HG03442 (cell line): ENCODE results near the gene CAMSAP2.
A peak's percentile ranks its signal among the peaks of the same experiment; 100 is the strongest.
"Not testable (repeated sequence)": the region's sequence is repeated elsewhere in the genome, so short reads cannot be mapped to it uniquely, and the experiment has no call there.

ENCODE experiments used
- ATAC-seq: cut with Tn5 transposase; IDR thresholded peaks from one replicate; pipeline ENCODE4 v1.9.1; 2021; ENCODE audit warnings: mild to moderate bottlenecking, moderate library complexity; ENCODE audit not compliant: unreplicated experiment

CAMSAP2 gene

GRCh38 chr1:200780545-200781369 is 42.1 kb downstream of the CAMSAP2 start:
- ATAC-seq, result peak; percentile 45

GRCh38 chr1:200783926-200784325 is 45.2 kb downstream of the CAMSAP2 start:
- ATAC-seq, result no peak

GRCh38 chr1:200784576-200784975 is 45.9 kb downstream of the CAMSAP2 start:
- no peak for ATAC-seq

GRCh38 chr1:200786788-200787187 is 48.1 kb downstream of the CAMSAP2 start:
- ATAC-seq, result no peak

- ATAC-seq, result no peak
These were observed 49.2 kb downstream of the CAMSAP2 start for GRCh38 chr1:200787896-200788387.

- not testable (repeated sequence) for ATAC-seq
These were observed 52.3 kb downstream of the CAMSAP2 start for GRCh38 chr1:200791012-200791411.

GRCh38 chr1:200793677-200794076 is 55.0 kb downstream of the CAMSAP2 start:
- no peak for ATAC-seq

GRCh38 chr1:200794506-200795065 is 55.9 kb downstream of the CAMSAP2 start:
- no peak for ATAC-seq

GRCh38 chr1:200795156-200795555 is 56.5 kb downstream of the CAMSAP2 start:
- no peak for ATAC-seq

GRCh38 chr1:200802042-200802441 is 63.3 kb downstream of the CAMSAP2 start:
- ATAC-seq, result no peak

- ATAC-seq, result no peak
These were observed 64.3 kb downstream of the CAMSAP2 start for GRCh38 chr1:200802865-200803512.

- no peak for ATAC-seq
These were observed 67.0 kb downstream of the CAMSAP2 start for GRCh38 chr1:200805719-200806118.

GRCh38 chr1:200808846-200809245 is 70.2 kb downstream of the CAMSAP2 start:
- ATAC-seq, result no peak

- no peak for ATAC-seq
These were observed 73.0 kb downstream of the CAMSAP2 start for GRCh38 chr1:200811704-200812103.

GRCh38 chr1:200816624-200817224 is 78.0 kb downstream of the CAMSAP2 start:
- ATAC-seq, result not testable (repeated sequence)

- no peak for ATAC-seq
These were observed 79.6 kb downstream of the CAMSAP2 start for GRCh38 chr1:200818248-200818647.

GRCh38 chr1:200819726-200820125 is 81.0 kb downstream of the CAMSAP2 start:
- ATAC-seq, result no peak

- no peak for ATAC-seq
These were observed 92.4 kb downstream of the CAMSAP2 start for GRCh38 chr1:200831091-200831490.

- no peak for ATAC-seq
These were observed 95.7 kb downstream of the CAMSAP2 start for GRCh38 chr1:200834383-200834782.

GRCh38 chr1:200836213-200836612 is 97.5 kb downstream of the CAMSAP2 start:
- no peak for ATAC-seq

- no peak for ATAC-seq
These were observed 99.4 kb downstream of the CAMSAP2 start for GRCh38 chr1:200837931-200838571.
